Keratinocyte (primary cell): ENCODE measurements around the gene LRRC75B.

Experiments used
- EZH2 ChIP-seq: IDR thresholded peaks from one replicate; pipeline ENCODE4 v1.6.1; 2012; ENCODE audit warnings: inconsistent platforms, mild to moderate bottlenecking, low read length, moderate library complexity
- TF ChIP-seq, protein P1 (sequence below), 3 experiments: IDR thresholded peaks in 1 of 3; conservative IDR thresholded peaks in 1 of 3; optimal IDR thresholded peaks in 1 of 3; 2 replicates in 2 of 3; 3 replicates in 1 of 3; pipeline versions ENCODE3 to v1.5.1; 2011; ENCODE audit warnings: low read length in 3 of 3, mild to moderate bottlenecking in 3 of 3, moderate library complexity in 2 of 3, control low read depth in 1 of 3, inconsistent platforms in 1 of 3; ENCODE audit not compliant: insufficient read depth in 2 of 3; ENCODE audit errors: extremely low read depth in 1 of 3

DNA sequence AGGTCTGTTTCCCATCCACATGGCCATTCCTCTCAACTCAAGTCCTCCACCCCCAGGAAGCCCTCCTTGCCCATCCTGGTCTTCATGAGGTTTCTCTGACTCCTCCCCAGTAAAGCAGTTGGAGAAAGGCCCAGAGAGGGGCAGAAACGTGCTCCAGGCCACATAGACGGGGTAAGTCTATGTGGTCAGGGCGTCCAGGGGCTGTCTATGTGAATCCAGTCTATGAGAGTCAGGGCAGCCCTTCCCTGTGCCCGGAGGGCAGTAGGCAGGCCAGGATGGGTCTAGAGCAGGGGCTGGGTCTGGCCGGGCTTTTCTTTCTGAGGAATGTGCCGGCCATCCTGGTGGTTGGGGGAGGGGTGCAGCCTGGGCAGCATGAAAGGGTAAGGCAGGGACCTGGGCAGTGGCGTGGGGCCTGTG lies 49.7 kb downstream of the LRRC75B start:
- TF ChIP-seq, protein P1, sequence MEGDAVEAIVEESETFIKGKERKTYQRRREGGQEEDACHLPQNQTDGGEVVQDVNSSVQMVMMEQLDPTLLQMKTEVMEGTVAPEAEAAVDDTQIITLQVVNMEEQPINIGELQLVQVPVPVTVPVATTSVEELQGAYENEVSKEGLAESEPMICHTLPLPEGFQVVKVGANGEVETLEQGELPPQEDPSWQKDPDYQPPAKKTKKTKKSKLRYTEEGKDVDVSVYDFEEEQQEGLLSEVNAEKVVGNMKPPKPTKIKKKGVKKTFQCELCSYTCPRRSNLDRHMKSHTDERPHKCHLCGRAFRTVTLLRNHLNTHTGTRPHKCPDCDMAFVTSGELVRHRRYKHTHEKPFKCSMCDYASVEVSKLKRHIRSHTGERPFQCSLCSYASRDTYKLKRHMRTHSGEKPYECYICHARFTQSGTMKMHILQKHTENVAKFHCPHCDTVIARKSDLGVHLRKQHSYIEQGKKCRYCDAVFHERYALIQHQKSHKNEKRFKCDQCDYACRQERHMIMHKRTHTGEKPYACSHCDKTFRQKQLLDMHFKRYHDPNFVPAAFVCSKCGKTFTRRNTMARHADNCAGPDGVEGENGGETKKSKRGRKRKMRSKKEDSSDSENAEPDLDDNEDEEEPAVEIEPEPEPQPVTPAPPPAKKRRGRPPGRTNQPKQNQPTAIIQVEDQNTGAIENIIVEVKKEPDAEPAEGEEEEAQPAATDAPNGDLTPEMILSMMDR (optimal IDR thresholded peaks at IDR 0.05 in 1 of 3, IDR thresholded peaks at IDR 0.05 in 1 of 3, conservative IDR thresholded peaks at IDR 0.05 in 1 of 3; ENCODE audit: extremely low read depth in 1 of 3, insufficient read depth in 2 of 3, low read length in 3 of 3): no peak
- TF ChIP-seq EZH2: no peak
